CD1c-positive myeloid dendritic cell (primary cell): ENCODE results near the gene CHRNB1.
"Not testable (repeated sequence)": the region's sequence is repeated elsewhere in the genome, so short reads cannot be mapped to it uniquely, and the experiment has no call there.

ENCODE experiments used
- DNase-seq: peaks from one replicate; pipeline ENCODE4 v3.0.0-alpha.2; 2016; ENCODE audit errors: extremely low spot score

The CHRNB1 gene

DNA sequence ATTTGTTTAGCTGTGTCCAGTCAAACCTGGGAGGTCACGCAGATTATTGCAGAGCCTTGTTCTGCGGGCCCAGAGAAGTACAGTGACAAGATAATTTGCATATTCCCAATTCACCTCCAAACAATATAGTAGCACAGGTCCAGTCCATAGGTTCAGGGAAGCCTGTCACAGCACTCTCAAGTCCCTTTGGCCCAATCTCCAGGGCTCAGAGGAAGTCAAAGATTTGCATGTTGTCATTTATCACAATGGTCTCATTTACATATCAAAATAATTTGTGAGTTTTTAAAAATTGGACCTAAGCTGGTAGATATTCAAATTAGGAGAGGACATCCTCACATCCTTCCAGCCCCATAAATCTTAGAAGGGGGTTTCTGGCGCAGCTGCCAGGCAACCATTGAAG lies 22.6 kb downstream of the CHRNB1 start:
- DNase-seq: no peak

DNA sequence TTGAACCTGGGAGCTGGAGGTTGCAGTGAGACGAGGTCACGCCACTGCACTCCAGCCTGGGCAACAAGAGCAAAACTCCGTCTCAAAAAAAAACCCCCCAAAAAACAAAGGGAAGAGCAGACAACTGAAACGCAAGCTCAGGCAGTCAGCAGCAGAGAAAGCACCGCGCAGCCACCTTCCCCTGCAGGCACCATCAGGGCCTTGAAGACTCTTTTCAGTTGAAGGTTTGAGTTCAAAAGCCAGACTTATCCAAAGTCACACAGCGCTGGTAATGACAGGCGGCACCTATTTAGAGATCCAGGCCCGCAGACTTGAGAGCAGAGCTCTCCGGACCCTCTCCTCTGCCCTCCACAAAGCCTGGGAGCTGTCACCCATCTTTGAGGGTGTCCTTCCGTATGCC lies 23.4 kb downstream of the CHRNB1 start:
- DNase-seq: no peak

DNA sequence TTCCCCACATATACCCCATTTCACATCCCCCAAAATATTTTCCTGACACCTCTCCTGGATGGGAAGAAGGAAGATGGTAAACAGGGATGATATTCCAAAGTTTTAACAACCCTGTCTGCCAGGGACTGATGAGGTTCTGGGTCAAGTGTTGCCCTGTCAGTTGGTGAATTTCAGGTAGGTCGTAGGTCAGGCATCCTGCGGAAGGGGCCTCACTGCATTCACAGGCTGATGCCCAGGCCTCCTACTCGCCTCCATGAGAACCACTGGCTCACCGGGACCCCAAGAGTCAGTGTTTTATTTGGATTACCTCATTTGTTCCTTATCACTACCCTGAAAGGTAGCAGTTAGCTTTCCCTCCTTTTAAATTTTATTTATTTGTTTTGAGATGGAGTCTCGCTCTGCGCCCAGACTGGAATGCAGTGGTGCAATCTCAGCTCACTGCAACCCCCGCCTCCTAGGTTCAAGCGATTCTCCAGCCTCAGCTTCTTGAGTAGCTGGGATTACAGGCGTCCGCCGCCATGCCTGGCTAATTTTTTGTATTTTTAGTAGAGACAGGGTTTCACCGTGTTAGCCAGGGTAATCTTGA lies 24.0 kb downstream of the CHRNB1 start:
- DNase-seq: no peak

DNA sequence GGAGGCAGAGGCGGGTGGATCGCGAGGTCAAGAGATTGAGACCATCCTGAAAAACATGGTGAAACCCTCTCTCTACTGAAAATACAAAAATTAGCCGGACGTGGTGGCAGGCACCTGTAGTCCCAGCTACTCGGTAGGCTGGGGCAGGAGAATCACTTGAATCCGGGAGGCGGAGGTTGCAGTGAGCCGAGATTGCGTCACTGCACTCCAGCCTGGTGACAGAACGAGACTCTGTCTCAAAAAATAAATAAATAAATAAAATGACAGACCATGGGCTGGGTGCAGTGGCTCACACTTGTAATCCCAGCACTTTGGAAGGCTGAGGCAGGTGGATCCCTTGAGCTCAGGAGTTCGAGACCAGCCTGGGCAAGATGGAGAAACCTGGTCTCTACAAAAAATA lies 25.0 kb downstream of the CHRNB1 start:
- not testable (repeated sequence) for DNase-seq

DNA sequence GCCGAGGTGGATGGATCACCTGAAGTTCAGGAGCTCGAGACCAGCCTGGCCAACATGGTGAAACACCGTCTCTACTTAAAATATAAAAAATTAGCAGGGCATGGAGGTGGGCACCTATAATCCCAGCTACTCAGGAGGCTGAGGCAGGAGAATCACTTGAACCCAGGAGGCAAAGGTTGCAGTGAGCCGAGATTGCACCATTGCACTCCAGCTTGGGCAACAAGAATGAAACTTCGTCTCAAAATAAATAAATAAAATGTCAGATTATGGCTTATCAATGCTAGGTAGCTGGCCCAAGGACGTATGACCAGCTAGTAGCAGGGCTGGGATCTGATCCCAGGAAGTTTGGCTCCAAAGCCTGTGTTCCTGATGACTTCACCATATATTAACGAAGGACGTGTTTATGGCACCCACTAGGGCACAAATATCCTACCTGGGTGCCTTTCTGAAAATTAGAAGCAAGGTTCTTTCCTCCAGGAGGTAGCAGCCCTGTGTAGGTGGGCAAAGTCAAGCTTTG lies 25.7 kb downstream of the CHRNB1 start:
- DNase-seq: not testable (repeated sequence)

DNA sequence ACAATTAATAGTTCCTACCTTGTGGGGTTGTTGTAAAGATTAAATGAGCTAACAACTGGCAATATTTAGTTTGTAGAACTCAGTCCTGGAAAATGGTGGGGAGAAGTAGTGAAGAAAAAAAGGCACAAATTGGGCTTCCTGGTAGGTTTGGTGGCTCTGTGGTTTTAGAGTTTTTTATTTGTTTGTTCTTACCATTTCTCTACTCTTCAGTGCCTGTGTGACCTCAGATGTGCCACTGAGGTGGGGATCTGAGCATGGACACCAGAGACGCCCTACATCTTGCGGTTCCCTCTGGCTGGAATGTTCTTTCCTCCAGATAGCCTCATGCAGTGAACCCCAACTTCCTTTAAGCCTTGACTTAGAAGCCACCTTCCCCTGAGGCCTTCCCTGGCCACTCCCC lies 26.9 kb downstream of the CHRNB1 start:
- DNase-seq: no peak

DNA sequence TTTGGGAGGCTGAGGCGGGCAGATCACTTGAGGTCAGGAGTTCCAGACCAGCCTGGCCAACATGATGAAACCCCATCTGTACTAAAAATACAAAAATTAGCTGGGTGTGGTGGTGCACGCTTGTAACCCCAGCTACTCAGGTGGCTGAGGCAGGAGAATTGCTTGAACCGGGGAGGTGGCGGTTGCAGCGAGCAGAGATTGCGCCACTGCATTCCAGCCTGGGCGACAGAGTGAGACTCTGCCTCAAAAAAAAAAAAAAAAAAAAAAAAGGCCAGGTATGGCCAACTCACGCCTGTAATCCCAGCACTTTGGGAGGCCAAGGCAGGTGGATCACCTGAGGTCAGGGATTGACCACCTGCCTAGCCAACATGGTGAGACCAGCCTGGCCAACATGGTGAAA lies 29.9 kb downstream of the CHRNB1 start:
- DNase-seq: not testable (repeated sequence)

DNA sequence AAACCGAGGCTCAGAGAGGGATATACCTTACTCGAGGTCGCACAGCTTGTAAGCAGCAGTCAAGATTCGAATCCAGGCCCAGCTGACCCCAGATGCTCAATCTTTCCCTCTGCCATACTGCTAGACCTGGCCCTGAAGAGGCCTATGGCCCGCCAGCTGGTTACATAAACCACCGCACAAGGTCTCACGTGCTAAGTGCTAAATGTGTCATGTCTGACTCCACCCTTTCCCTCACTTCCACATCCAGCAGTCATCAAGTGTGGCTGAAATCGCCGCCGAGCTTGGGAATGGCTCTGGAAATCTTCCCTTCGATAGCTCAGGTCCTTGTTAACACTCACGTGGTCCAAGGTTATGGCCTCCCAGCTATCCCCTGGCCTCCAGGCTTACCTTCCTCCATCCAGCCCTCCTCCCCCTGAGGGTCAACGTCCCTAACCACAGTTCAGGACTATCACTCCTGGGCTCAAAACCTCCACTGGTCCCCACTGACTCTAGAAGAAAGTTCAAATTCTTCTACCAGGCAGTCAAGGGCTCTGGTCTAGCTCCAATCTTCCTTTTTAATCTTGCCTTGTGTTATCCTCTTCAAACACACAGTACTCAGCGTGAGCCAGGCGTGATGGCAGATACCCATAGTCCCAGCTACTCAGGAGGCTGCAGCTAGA lies 31.0 kb downstream of the CHRNB1 start:
- DNase-seq: peak; percentile 77

DNA sequence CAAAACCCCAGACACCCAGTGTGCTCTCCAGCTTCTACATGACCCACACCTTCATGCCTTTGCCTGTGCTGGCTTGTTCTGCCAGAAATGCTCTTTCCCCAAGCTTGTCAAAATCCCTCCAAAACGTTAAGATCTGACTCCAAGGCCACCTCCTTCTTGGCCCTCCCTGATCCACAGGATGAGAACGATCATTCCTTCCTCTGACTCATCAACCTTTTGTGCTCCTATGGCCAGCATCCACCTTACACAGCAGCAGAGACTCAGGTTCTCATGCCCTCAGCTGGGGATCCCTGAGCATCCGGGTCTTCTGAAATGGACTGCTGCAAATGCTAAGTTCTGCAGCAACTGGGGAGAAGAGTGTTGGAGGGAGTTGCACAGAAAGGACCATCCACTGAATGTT lies 31.6 kb downstream of the CHRNB1 start:
- DNase-seq: no peak

DNA sequence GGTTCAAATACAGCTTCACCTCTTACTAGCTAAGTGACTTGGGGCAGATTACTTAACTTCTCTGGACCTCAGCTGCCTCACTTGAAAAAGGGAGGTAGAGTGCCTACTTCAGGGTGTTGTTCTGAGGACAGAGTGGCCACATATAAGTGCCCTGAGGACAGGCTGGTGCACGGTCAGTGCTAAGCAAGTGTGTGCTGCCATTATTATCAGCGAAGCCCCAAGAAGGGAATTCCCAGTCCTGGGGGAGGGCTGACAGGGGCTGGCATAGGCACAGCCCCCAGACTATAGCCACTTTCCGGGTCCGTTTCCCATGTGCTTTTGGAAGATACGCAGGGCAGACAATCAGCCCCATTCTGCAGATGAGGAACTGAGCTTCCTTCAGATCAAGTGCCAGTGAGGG lies 32.1 kb downstream of the CHRNB1 start:
- no peak for DNase-seq

DNA sequence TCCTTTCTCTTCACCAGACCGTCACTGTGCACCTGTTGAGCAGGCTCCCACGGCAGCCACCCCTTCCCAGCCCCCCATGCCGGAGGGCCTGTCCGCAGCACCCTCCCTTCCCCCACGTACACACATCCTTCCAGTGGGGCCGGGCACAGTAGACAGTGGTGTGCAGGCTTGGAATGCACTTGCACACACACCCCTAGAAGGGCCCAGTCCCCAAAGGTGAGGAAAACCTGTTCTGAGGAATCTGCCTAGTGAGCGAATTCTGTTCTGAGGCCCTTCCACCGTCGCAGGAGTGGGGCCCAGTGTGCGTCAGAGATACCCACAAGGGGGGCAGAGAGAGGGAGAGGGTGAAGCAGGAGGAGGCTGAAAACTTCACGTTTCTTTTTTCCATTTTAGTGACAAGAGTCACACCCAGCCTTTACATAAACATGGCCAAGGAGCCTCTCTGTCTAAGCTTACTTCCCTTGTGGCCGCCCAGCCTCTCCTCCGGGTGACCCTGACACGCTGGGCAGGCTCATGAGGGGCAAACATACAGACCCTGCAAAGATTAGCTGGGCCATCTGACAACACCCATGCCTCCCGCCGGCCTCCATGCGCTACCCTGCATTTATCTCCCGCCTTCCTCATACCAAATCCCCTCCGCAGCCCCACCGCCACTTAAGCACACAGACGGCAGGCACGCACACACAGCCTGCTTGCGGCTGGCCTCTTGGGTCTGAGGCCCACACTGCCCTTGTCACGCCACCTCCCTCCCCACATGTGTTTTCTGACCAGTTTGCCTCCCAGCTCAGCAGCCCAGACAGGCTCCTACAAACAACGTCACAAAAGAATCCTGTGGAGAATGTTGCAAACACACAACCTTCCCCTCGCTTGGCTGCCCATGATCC lies 32.8 kb downstream of the CHRNB1 start:
- DNase-seq: peak; percentile 64

DNA sequence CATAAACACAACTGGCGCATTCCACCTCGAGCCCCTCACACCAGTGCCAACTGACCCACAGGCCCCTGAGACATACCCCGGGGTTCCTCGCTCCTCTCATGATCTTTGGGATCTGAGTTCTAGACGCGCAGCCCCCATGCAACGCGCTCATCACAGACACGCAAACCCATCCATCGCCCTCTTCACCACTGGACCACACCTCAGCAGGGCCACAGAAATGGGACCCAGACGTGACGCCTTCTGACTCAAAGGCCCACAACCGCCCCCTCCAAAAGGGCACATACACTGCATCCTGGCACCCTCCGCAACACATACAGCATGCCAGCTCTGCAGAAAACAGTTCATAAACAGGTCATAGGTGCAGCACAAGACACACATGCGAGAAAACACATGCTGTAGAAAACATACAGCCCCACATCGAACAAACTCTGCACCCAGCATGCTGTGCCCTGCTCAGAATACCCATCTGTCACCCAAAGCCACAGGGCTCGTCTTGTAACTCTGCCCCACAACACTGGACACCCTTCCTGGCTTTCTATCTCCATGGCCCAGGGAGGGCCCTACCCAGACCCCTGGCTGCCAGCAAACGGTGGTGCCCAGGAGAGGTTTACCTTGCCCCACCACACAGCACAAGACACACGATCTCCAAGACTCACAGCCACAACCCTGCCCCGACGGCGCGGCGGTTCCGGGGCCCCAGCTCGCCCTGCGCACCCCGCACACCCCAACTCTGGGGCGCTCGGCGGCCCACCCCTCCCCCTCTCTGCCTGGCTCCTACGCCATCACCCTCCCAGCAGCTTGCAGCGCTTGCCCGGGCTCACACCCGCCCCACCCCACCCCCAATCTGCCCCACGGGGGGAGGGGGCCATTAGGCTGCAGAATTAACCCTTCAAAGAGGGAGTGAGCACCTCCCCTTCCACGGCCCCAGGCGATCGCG lies 33.7 kb downstream of the CHRNB1 start:
- peak; percentile 33 for DNase-seq

DNA sequence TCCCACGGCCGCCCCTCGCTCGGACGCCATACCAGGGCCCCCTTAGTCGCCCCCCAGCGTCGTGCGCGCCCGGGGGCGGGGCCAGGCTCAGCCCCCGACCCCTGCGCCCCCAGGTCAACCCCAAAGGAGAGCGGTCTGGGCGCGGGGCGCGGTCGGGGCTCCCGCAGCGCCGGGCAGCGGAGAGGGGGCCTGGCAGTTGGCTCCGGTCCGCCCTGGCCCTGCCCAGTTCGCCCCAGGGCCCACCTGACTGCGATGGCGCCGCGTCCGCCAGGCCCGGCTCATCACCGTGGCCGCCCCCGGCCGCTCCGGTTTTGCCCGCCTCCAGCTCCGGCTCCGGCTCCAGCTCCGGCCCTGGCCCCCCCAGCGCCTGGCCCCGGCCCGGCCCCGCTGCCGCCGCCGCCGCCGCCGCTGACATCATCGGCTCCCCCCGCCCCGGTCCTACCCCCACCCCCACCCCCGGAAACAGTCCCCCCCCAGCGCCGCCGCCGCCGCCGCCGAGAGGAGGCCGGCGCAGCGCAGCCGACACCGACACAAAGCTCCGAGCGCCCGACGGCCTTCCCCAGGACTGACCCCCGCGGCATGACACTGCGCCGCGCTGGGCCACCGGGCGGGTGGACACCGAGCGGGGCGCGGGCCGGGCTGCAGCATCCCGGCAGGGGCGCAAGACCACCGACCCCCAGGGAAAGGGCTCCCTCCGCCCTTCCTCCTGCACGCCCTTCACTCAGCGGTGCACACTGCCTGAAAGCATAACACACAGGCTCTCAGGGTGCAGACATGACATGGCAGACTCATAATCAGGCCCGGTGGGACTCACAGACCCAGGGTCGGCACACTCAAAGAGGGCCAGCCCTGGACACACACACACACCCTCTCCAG lies 34.6 kb downstream of the CHRNB1 start, which contains the start of gene ZBTB4:
Gene ZBTB4 (minus strand): TSS at position 419 of the 876 bp plus-strand sequence. CDS start 12,830 bp downstream, outside the sequence.
- peak; percentile 55 for DNase-seq

DNA sequence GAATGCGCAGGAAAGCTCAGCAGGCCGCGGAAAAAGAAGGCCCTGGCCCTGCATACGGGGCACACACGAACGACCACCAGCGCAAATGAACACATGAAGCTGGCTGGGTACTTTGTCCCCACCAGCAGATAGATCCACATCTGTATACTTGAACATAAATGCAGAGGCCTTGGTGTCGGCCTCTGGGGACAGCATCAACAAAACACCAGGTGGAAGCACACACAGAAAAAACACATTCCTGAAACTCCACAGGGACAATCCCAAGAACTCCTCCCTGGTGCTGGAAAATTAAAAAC lies 35.2 kb downstream of the CHRNB1 start:
- no peak for DNase-seq

DNA sequence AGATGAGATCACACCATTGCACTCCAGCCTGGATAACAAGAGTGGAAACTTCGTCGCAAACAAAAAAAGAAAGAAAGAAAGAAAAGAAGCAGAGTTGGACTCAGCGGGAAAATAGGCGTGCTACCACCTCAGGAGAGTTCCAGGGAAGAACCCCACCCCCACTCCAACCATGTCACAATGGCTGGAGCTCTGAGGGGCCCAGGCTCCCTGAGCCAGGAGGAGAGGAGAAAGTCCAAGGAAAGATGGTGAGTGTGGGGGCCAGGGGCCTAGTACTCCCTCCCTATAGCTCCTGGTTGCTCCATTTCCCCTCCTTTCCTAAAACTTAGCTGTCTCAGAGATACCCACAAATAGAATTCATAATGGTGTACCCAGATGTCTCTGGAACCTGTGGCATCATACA lies 36.4 kb downstream of the CHRNB1 start, which contains the start of gene SLC35G6:
Gene SLC35G6 (plus strand): TSS at position 172 of the 400 bp plus-strand sequence. CDS start 71 bp downstream, at position 243.
- not testable (repeated sequence) for DNase-seq

DNA sequence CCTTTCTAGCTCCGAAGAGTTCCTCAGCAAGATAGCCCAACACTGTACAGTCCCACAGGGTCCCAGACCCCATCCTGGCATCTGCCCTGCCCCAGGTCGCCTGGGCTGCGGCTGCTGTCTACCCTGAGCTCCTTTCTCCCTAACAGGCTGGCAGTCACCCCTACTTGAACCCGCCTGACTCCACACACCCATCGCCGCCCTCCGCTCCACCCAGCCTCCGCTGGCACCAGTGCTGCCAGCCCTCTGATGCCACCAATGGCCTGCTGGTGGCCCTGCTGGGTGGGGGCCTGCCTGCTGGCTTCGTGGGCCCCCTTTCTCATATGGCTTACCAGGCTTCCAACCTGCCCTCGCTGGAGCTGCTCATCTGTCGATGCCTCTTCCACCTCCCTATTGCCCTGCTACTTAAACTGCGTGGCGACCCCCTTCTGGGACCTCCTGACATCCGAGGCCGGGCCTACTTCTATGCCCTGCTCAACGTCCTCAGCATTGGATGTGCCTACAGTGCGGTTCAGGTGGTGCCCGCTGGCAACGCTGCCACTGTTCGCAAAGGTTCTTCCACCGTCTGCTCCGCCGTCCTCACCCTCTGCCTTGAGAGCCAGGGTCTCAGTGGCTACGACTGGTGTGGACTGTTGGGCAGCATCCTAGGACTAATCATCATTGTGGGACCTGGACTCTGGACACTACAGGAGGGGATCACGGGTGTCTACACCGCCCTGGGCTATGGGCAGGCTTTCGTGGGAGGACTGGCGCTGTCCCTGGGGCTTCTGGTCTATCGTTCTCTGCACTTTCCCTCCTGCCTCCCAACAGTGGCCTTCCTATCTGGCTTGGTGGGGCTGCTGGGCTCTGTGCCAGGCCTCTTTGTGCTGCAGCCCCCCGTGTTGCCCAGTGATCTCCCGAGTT lies 37.2 kb downstream of the CHRNB1 start:
- not testable (repeated sequence) for DNase-seq

DNA sequence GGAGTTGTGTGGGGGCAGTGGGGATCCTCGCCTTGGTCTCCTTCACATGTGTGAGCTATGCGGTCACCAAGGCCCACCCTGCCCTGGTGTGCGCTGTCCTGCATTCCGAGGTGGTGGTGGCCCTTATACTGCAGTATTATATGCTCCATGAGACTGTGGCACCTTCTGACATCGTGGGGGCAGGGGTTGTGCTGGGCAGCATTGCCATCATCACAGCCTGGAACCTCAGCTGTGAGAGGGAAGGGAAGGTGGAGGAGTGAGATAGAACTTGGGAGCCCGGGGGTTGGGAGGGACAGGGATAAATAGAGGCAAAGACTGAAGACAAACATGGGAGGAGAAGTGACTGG lies 37.9 kb downstream of the CHRNB1 start:
- not testable (repeated sequence) for DNase-seq

DNA sequence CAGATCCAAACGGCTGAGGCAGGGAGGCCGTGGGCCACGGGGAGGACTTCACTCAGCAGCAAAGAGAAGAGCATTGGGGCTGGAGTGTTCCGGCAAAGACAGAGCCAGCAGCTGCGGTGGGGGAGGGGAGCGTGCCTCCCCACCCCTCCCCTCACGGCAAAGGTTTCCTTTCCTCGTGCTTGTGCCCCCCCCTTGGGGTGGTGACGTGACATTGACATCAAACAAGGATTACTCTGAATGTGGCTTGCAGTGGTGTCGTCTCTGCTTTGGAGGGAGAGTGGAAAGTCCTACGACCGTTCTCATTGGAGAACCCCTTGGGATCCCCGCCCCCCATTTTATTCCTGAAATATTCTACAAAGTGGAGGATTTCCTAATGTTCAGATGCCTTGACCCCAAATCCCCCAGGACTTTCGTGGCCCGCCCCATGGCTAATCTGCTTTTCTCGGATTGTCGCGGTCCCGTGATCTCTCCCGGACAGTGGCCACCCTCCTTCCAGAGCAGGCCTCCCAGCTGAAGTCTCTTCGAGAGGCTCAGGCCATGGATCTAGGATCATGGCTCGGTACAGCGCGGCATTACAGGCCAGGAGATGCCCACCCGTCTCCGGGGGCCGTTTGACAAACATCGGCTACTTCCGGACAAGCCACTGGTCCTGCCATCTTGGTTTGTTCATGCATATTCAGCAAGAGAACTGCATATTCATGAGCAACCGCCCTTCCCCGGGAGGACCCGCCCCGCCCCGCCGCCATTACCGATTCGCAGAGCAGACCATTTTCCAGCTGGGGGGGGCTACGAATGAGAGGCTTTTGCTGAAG lies 38.6 kb downstream of the CHRNB1 start:
- peak; percentile 94 for DNase-seq
